Transverse colon (tissue), 4 donors: ENCODE measurements around the gene CIDEA.

Experiments
- POLR2A ChIP-seq: fragments of 450-650 bp; IDR thresholded peaks from one replicate; pipeline ENCODE4 v1.6.1; 2016; ENCODE audit warnings: antibody characterized with exemption, mild to moderate bottlenecking, moderate library complexity
- POLR2AphosphoS5 ChIP-seq, 3 donors: sonication (generic); formaldehyde crosslinking; IDR thresholded peaks; one replicate each; pipeline ENCODE4 v1.6.1; 2016; ENCODE audit warnings: antibody characterized with exemption in 3 of 3
- TF ChIP-seq, protein P1 (sequence below), 5 experiments: fragments of 200-600 bp in 3 of 5; fragments of 450-650 bp in 2 of 5; sonication (generic) in 3 of 5; IDR thresholded peaks; 1 replicate in 2 of 5; 2 replicates in 3 of 5; pipeline ENCODE4 v1.5.1; 2016 to 2017; ENCODE audit warnings: antibody characterized with exemption in 5 of 5, inconsistent platforms in 3 of 5, mild to moderate bottlenecking in 2 of 5, moderate library complexity in 1 of 5

DNA sequence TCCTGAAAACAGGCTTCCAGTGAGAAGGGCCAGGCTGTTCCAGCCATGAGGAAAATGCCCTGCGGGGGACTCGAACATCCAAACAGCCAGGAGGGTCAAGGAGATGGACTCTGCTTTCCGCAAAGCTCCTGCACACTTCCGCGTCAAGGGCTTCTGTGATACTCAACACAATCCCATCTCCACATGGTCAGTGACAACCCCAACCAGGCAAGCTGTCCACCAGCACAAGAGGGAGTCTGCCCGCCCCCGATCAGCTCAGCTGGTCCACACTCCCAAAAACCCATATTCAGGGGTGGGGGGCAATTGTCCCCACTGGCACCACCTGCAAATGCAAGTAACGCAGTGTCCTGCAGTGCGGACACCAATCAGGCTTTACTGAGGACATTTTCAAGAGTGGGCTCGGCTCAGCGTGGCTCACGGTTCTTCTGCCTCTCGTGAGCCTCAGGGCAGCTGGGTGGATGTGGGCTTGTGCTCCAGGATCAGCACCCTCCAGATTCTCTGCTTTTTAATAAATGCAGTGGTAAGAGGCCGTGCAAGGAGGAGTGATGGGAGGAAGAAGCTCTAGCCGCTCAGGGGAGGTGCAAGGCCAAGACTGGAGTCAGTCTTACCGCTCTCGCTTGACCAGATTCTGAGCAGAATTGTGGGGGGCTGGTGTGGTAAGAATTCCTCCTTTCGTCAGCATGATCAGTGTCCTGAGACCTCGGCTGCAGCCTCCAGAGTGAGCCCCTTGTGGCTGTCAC, 19.5 kb upstream of the CIDEA start:
- TF ChIP-seq, protein P1, sequence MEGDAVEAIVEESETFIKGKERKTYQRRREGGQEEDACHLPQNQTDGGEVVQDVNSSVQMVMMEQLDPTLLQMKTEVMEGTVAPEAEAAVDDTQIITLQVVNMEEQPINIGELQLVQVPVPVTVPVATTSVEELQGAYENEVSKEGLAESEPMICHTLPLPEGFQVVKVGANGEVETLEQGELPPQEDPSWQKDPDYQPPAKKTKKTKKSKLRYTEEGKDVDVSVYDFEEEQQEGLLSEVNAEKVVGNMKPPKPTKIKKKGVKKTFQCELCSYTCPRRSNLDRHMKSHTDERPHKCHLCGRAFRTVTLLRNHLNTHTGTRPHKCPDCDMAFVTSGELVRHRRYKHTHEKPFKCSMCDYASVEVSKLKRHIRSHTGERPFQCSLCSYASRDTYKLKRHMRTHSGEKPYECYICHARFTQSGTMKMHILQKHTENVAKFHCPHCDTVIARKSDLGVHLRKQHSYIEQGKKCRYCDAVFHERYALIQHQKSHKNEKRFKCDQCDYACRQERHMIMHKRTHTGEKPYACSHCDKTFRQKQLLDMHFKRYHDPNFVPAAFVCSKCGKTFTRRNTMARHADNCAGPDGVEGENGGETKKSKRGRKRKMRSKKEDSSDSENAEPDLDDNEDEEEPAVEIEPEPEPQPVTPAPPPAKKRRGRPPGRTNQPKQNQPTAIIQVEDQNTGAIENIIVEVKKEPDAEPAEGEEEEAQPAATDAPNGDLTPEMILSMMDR (IDR thresholded peaks at IDR 0.05): no peak
- TF ChIP-seq POLR2A (no peak), POLR2AphosphoS5 (IDR thresholded peaks at IDR 0.05) (no peak)
